ENCODE results near the gene RALY. TPM values are rescaled to one million over a fixed set of nuclear protein-coding genes. Genes with fewer than 3 reads are reported as not detected.

Gene RALY
- total and polyA plus RNA-seq, 10 of the 15 experiments (the other 5 are each of a cell fraction or from before 2014, with no cell fraction given) = 1.2 to 246 (median 137) TPM

- ChIA-PET RAD21 (ENCODE audit: unreplicated experiment) (interaction anchor here (0.6 to 2.1 kb wide), 19 partner anchors 16 to 494 kb away, joined by 3 to 12 read pairs (median 3); partner anchors contain the start of genes DYNLRB1 and RALY), CTCF (interaction anchor here (0.5 to 4.0 kb wide), 26 partner anchors 10 to 338 kb away, joined by 3 to 38 read pairs (median 4); partner anchors contain the start of gene RALY), SMC1A (ENCODE audit: uncharacterized antibody, unreplicated experiment) (interaction anchor here (0.7 to 2.0 kb wide), 11 partner anchors 8 to 230 kb away, joined by 3 to 8 read pairs (median 4); no protein-coding TSS in a partner anchor), POLR2A (interaction anchor here (1.1 kb wide), 1 partner anchor 89 kb away, joined by 3 read pairs; no protein-coding TSS in a partner anchor)
- Histone ChIP-seq H3K79me2 (ENCODE audit: control insufficient read depth, insufficient read depth, low read length) (peaks cover 87% of the 10 kb centered on the region), H3K4me1 (ENCODE audit: control insufficient read depth, insufficient read depth, low read length) (peaks cover 20% of the 10 kb centered on the region), H3K9me3 (replicated peaks; ENCODE audit: control insufficient read depth, insufficient read depth, low read length) (no peaks in the 10 kb centered on the region), H3K4me3 (no peak overlapping the region), H3K27ac (ENCODE audit: control insufficient read depth, insufficient read depth) (peak overlapping the region; percentile 63), H3K36me3 (ENCODE audit: control insufficient read depth in 2 of 2, insufficient read depth in 2 of 2, low read length in 1 of 2) (peaks cover 0 to 12% of the 10 kb centered on the region in 2 experiments; a peak in 3 of 4 replicates), H3K9ac (ENCODE audit: control insufficient read depth, insufficient read depth, low read length) (peak overlapping the region; percentile 29), H3K4me2 (ENCODE audit: control insufficient read depth, insufficient read depth) (peak overlapping the region; percentile 50), H4K20me1 (ENCODE audit: control insufficient read depth, insufficient read depth) (peaks cover 9% of the 10 kb centered on the region), H2AFZ (ENCODE audit: control insufficient read depth, low read depth, low read length) (no peak overlapping the region; the same call in 1 of the 2 replicates), H3K27me3 (replicated peaks in 1 of 2; ENCODE audit: control insufficient read depth in 2 of 2, insufficient read depth in 2 of 2, low read length in 1 of 2) (no peaks in the 10 kb centered on the region)
- no peak for FAIRE-seq
- WGBS (ENCODE audit: insufficient coverage, insufficient replicate concordance, low lambda C conversion rate, missing lambda C conversion rate) = 42% methylated on average over 4 of the region's 4 CpGs
- ATAC-seq = peak; percentile 88
- BruUV-seq (replicated peaks) = no TSS peak
- in situ Hi-C loops (cut with MboI) = no loop called here
- peak; percentile 63 for DNase-seq (ENCODE audit: low read depth, low spot score)
- intact Hi-C loops (cut with micrococcal nuclease; ENCODE audit: unreplicated experiment) = loop anchor here (1.0 to 5.0 kb wide), 2 partner anchors 105 to 159 kb away; no protein-coding TSS in a partner anchor
- TF ChIP-seq WRNIP1 (IDR thresholded peaks at IDR 0.05; ENCODE audit: borderline replicate concordance, low read depth, low read length) (no peak), STAT1 (conservative IDR thresholded peaks at IDR 0.05) (no peak), E2F8 (IDR thresholded peaks at IDR 0.05; ENCODE audit: low read depth, partially characterized antibody) (no peak), ZNF622 (IDR thresholded peaks at IDR 0.05) (no peak), TARDBP (IDR thresholded peaks at IDR 0.05; ENCODE audit: borderline replicate concordance) (no peak), RELA (IDR thresholded peaks at IDR 0.05; ENCODE audit: borderline replicate concordance, partially characterized antibody) (no peak), IRF4 (IDR thresholded peaks at IDR 0.05; ENCODE audit: low read depth, low read length) (no peak), EED (IDR thresholded peaks at IDR 0.05; ENCODE audit: low read depth) (peak; percentile 48; the same call in 1 of the 2 replicates), SPI1 (IDR thresholded peaks at IDR 0.05; ENCODE audit: borderline replicate concordance, insufficient read depth, low read depth, low read length) (peak; percentile 74; the same call in 1 of the 2 replicates), CEBPB (IDR thresholded peaks at IDR 0.05; ENCODE audit: borderline replicate concordance in 1 of 2, low read depth in 2 of 2, low read length in 2 of 2) (no peak), REST (IDR thresholded peaks at IDR 0.05; ENCODE audit: low read depth, low read length) (no peak), KLF5 (IDR thresholded peaks at IDR 0.05; ENCODE audit: partially characterized antibody) (no peak), RUNX3 (IDR thresholded peaks at IDR 0.05; ENCODE audit: low read length) (peak; percentile 20; the same call in 1 of the 2 replicates), NFXL1 (IDR thresholded peaks at IDR 0.05; ENCODE audit: borderline replicate concordance) (no peak), ZNF274 (IDR thresholded peaks at IDR 0.05; ENCODE audit: insufficient read depth, insufficient read length) (no peak), E2F4 (IDR thresholded peaks at IDR 0.05; ENCODE audit: low read depth, low read length) (no peak)
Observed at GRCh38 chr20:34022151-34022838, 28.6 kb downstream of the RALY start.

Data from GM12878 (cell line).